ENCODE results near the gene ADCY9. TPM values are rescaled to one million over a fixed set of nuclear protein-coding genes. Genes with fewer than 3 reads are reported as not detected.
"Not testable (repeated sequence)": the region's sequence is repeated elsewhere in the genome, so short reads cannot be mapped to it uniquely, and the experiment has no call there.

Gene ADCY9
- polyA plus RNA-seq, 1 experiment, result 16.0 TPM

- peak overlapping the region; percentile 95 for H3K27ac ChIP-seq (ENCODE audit: low read depth, low read length)
- H3K27me3 ChIP-seq (ENCODE audit: control insufficient read depth, insufficient read depth, low read length), result no peaks in the 10 kb centered on the region
- H3K9me3 ChIP-seq (ENCODE audit: control insufficient read depth, insufficient read depth, low read length), result no peaks in the 10 kb centered on the region; the same call in 1 of the 2 replicates
- H3K4me3 ChIP-seq (ENCODE audit: low read depth, low read length), result peak overlapping the region; percentile 40
- ChIA-PET POLR2A (interaction anchor here (0.8 kb wide), 1 partner anchor 10 kb away, joined by 3 read pairs; no protein-coding TSS in a partner anchor), CTCF (interaction anchor here (2.8 kb wide), 1 partner anchor 10 kb away, joined by 11 read pairs; no protein-coding TSS in a partner anchor)
- TF ChIP-seq CTCF (IDR thresholded peaks at IDR 0.05; ENCODE audit: low read depth, low read length), result no peak
- no peak for DNase-seq (ENCODE audit: low read depth, low spot score)
Measured at GRCh38 chr16:3949287-3949686, 167.0 kb downstream of the ADCY9 start.

- POLR2A ChIA-PET, result interaction anchor here (0.6 kb wide), 2 partner anchors 15 to 324 kb away, joined by 3 to 7 read pairs; partner anchors contain the start of gene TFAP4
- CTCF ChIA-PET, result interaction anchor here (1.0 to 2.8 kb wide), 2 partner anchors 9 to 305 kb away, joined by 4 to 11 read pairs; no protein-coding TSS in a partner anchor
Measured at GRCh38 chr16:3948378-3948995, 167.8 kb downstream of the ADCY9 start.

GRCh38 chr16:3946604-3947180 lies 169.6 kb downstream of the ADCY9 start:
- H3K27ac ChIP-seq (ENCODE audit: low read depth, low read length), result peak overlapping the region; percentile 65
- CTCF ChIA-PET, result no interaction called here
- POLR2A ChIA-PET, result no interaction called here
- no peak for DNase-seq (ENCODE audit: low read depth, low spot score)
- no peak for TF ChIP-seq CTCF (IDR thresholded peaks at IDR 0.05; ENCODE audit: low read depth, low read length)
- no peak overlapping the region for H3K4me3 ChIP-seq (ENCODE audit: low read depth, low read length)
- H3K27me3 ChIP-seq (ENCODE audit: control insufficient read depth, insufficient read depth, low read length), result no peaks in the 10 kb centered on the region
- no peaks in the 10 kb centered on the region; the same call in 1 of the 2 replicates for H3K9me3 ChIP-seq (ENCODE audit: control insufficient read depth, insufficient read depth, low read length)

More at GRCh38 chr16:3948378-3948995, 167.8 kb downstream of the ADCY9 start:
- Histone ChIP-seq H3K9me3 (ENCODE audit: control insufficient read depth, insufficient read depth, low read length) (no peaks in the 10 kb centered on the region; the same call in 1 of the 2 replicates), H3K27me3 (ENCODE audit: control insufficient read depth, insufficient read depth, low read length) (no peaks in the 10 kb centered on the region), H3K27ac (ENCODE audit: low read depth, low read length) (no peak overlapping the region), H3K4me3 (ENCODE audit: low read depth, low read length) (no peak overlapping the region)
- no peak for TF ChIP-seq CTCF (IDR thresholded peaks at IDR 0.05; ENCODE audit: low read depth, low read length)
- no peak for DNase-seq (ENCODE audit: low read depth, low spot score)

GRCh38 chr16:3945751-3946603 lies 170.3 kb downstream of the ADCY9 start:
- no peaks in the 10 kb centered on the region for H3K27me3 ChIP-seq (ENCODE audit: control insufficient read depth, insufficient read depth, low read length)
- CTCF ChIA-PET, result interaction anchor here (0.6 kb wide), 1 partner anchor 16 kb away, joined by 10 read pairs; no protein-coding TSS in a partner anchor
- POLR2A ChIA-PET, result no interaction called here
- H3K4me3 ChIP-seq (ENCODE audit: low read depth, low read length), result no peak overlapping the region
- peak; percentile 98 for DNase-seq (ENCODE audit: low read depth, low spot score)
- H3K9me3 ChIP-seq (ENCODE audit: control insufficient read depth, insufficient read depth, low read length), result no peaks in the 10 kb centered on the region; the same call in 1 of the 2 replicates
- peak overlapping the region; percentile 88 for H3K27ac ChIP-seq (ENCODE audit: low read depth, low read length)
- no peak for TF ChIP-seq CTCF (IDR thresholded peaks at IDR 0.05; ENCODE audit: low read depth, low read length)

- H3K27me3 ChIP-seq (ENCODE audit: control insufficient read depth, insufficient read depth, low read length); DNase-seq (ENCODE audit: low read depth, low spot score); CTCF ChIA-PET; H3K27ac ChIP-seq (ENCODE audit: low read depth, low read length); H3K4me3 ChIP-seq (ENCODE audit: low read depth, low read length); H3K9me3 ChIP-seq (ENCODE audit: control insufficient read depth, insufficient read depth, low read length): not testable (repeated sequence)
- POLR2A ChIA-PET, result interaction anchor here (0.6 kb wide), 1 partner anchor 66 kb away, joined by 3 read pairs; no protein-coding TSS in a partner anchor
Measured at GRCh38 chr16:3944457-3944856, 171.8 kb downstream of the ADCY9 start.

GRCh38 chr16:3942146-3942545 lies 174.1 kb downstream of the ADCY9 start:
- CTCF ChIA-PET; H3K9me3 ChIP-seq (ENCODE audit: control insufficient read depth, insufficient read depth, low read length); H3K27ac ChIP-seq (ENCODE audit: low read depth, low read length); H3K4me3 ChIP-seq (ENCODE audit: low read depth, low read length); H3K27me3 ChIP-seq (ENCODE audit: control insufficient read depth, insufficient read depth, low read length); DNase-seq (ENCODE audit: low read depth, low spot score); POLR2A ChIA-PET: not testable (repeated sequence)

Measured in AG04450 (cell line).